ENCODE measurements around the gene GRB10. TPM values are rescaled to one million over a fixed set of nuclear protein-coding genes. Genes with fewer than 3 reads are reported as not detected.
A peak's percentile ranks its signal among the peaks of the same experiment; 100 is the strongest.

Gene GRB10
- total RNA-seq, 4 donors from 2014 or later, result 54.0 to 69.1 (median 61.6) TPM

DNA sequence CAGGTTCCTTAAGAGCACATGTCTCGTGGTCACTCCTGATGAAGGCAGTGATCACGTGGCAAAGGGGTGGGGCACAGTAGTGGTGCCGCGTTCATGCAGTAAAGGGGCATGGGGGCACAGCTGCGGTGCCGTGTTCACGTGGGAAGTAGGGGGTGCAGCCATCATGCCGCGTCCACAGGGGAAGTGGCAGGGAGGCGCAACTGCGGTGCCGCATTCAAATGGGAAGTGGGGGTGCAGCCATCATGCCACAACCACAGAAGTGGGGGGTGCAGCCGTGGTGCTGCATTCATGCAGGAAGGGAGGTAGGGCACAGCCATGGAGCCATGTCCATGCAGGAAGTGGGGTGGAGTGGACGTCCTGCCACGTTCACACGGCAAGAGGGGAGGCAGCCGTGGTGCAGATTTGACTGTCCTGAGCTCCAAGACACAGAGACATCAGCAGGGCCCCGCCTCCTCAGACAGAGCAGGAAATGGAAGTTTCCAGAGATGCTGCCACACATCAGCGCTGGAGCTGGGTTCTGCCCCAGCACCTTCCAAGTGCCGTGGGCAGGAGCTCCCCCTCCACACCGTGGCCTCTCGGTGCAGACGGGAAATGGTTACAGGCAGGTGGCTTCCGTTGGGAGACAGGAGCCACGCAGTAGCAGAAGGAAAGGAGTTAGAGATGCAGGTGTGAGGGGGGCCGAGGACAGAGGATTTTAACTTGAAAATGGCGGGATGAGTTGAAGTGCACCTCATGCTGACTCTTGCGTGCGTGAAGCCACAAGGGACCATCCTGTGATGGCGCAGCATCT lies 122.5 kb downstream of the GRB10 start:
- TF ChIP-seq POLR2A (IDR thresholded peaks at IDR 0.05; ENCODE audit: low read depth) (no peak), EP300 (IDR thresholded peaks at IDR 0.05) (no peak), POLR2AphosphoS5 (IDR thresholded peaks at IDR 0.05) (no peak)
- TF ChIP-seq, protein P1, sequence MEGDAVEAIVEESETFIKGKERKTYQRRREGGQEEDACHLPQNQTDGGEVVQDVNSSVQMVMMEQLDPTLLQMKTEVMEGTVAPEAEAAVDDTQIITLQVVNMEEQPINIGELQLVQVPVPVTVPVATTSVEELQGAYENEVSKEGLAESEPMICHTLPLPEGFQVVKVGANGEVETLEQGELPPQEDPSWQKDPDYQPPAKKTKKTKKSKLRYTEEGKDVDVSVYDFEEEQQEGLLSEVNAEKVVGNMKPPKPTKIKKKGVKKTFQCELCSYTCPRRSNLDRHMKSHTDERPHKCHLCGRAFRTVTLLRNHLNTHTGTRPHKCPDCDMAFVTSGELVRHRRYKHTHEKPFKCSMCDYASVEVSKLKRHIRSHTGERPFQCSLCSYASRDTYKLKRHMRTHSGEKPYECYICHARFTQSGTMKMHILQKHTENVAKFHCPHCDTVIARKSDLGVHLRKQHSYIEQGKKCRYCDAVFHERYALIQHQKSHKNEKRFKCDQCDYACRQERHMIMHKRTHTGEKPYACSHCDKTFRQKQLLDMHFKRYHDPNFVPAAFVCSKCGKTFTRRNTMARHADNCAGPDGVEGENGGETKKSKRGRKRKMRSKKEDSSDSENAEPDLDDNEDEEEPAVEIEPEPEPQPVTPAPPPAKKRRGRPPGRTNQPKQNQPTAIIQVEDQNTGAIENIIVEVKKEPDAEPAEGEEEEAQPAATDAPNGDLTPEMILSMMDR (IDR thresholded peaks at IDR 0.05), result no peak
- H3K9me3 ChIP-seq, result no peaks in the 10 kb centered on the region
- peaks cover 72 to 92% (median 83%) of the 10 kb centered on the region in 4 donors for H3K4me1 ChIP-seq
- DNase-seq (ENCODE audit: extremely low spot score), result no peak
- WGBS, result 89% methylated on average over 25 of the region's 30 CpGs
- no peaks in the 10 kb centered on the region for H3K27me3 ChIP-seq
- peaks cover 0 to 23% (median 13%) of the 10 kb centered on the region in 4 donors for H3K36me3 ChIP-seq
- no peak overlapping the region for H3K4me3 ChIP-seq
- intact Hi-C loops (cut with DNase I), result loop anchor here (10.0 kb wide), 1 partner anchor 655 kb away; the partner anchor contains the start of gene COBL
- H3K27ac ChIP-seq (replicated peaks in 1 of 4), result no peak overlapping the region

DNA sequence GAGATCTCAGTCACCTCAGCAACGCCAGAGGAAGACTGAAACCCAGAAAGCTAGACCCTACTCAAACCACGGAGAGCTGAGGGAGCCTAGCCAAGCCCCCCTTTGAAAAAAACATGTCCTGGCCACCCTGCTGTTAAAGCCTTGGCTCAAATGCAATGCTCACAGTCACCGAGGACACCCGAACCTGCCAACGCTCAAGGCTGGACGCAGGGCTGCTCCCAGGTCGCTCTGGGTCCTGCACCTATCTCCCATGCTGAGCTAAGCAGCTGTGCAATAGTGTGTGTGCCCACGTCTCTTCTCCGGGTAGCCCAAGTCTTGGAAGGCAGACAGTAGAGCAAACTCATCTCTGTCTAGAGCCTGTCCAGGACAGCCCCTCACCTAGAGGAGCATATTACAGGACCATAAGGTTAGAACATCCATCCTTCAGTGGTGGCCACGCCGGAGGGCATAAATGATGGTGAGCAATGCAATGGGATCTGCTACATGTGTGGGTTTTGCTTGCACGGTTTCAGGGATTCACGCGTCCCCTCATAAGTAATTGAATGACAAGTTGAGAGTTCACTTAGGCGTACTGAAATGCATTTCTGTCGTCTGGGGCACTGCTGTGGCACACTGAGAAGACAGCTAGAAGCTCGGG lies 123.2 kb downstream of the GRB10 start:
- H3K4me1 ChIP-seq, result peaks cover 72 to 92% (median 86%) of the 10 kb centered on the region in 4 donors
- no peak overlapping the region for H3K27ac ChIP-seq (replicated peaks in 1 of 4)
- no peak overlapping the region for H3K4me3 ChIP-seq
- H3K27me3 ChIP-seq, result no peaks in the 10 kb centered on the region
- no peaks in the 10 kb centered on the region for H3K9me3 ChIP-seq
- peaks cover 0 to 23% (median 13%) of the 10 kb centered on the region in 4 donors for H3K36me3 ChIP-seq
- intact Hi-C loops (cut with DNase I), result no loop called here
- DNase-seq (ENCODE audit: extremely low spot score), result no peak
- TF ChIP-seq POLR2A (IDR thresholded peaks at IDR 0.05; ENCODE audit: low read depth), result no peak
- no peak for TF ChIP-seq POLR2AphosphoS5 (IDR thresholded peaks at IDR 0.05)
- no peak for TF ChIP-seq EP300 (IDR thresholded peaks at IDR 0.05)
- TF ChIP-seq, protein P1 (IDR thresholded peaks at IDR 0.05), result no peak
- WGBS, result 97% methylated on average over 11 of the region's 17 CpGs

DNA sequence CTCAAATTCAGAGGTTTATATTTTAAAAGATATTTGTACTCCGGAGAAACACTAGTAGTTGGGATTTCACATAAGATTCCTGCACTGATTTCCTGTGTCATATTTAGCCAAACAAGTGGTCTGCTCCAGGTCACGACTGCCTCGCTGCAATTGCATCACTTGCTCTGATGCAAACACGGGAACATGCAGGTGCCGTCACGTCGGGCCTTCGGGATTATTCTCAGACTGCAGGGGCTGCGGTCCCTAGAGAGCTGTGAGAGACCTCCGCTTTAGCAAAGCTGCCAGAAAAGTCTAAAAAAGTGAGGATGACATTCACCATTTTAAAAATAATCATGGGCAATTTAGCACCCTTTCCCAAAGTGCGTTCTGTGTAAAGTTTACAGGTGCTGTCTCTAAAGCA lies 124.0 kb downstream of the GRB10 start:
- intact Hi-C loops (cut with DNase I), result no loop called here
- H3K4me1 ChIP-seq, result peaks cover 73 to 91% (median 86%) of the 10 kb centered on the region in 4 donors
- DNase-seq (ENCODE audit: extremely low spot score), result no peak

DNA sequence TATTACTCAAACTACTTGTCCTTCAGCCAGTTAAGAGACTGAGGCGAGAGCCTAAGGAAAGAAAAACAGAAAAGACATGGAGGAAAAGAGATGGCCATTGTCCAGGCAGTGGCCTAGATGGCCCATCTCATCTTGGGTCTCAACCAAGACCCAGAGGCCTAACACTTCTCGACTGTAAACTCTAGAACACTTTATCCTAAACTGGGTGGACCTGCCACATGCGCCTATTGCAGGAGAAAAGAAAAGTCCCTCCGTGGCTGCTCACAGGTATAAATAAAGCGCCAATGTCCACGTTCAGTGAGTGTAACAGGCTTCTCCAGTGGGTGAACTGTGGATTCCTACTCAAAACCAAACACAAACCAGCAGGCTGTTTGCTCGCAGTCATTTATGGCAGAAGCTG lies 124.8 kb downstream of the GRB10 start:
- intact Hi-C loops (cut with DNase I), result no loop called here
- WGBS, result 79% methylated on average over 7 of the region's 7 CpGs

More for the DNA sequence above, 124.0 kb downstream of the GRB10 start:
- H3K27ac ChIP-seq (replicated peaks in 1 of 4), result peak overlapping the region; percentile 80 to 86 (median 82)
- no peak overlapping the region for H3K4me3 ChIP-seq
- peaks cover 0 to 23% (median 12%) of the 10 kb centered on the region in 4 donors for H3K36me3 ChIP-seq
- WGBS, result 95% methylated on average over 11 of the region's 11 CpGs
- H3K27me3 ChIP-seq, result no peaks in the 10 kb centered on the region
- TF ChIP-seq POLR2AphosphoS5 (IDR thresholded peaks at IDR 0.05) (no peak), POLR2A (IDR thresholded peaks at IDR 0.05; ENCODE audit: low read depth) (no peak), EP300 (IDR thresholded peaks at IDR 0.05) (no peak)
- TF ChIP-seq, protein P1 (IDR thresholded peaks at IDR 0.05), result no peak
- no peaks in the 10 kb centered on the region for H3K9me3 ChIP-seq

More for the DNA sequence above, 124.8 kb downstream of the GRB10 start:
- Histone ChIP-seq H3K27ac (replicated peaks in 1 of 4) (peak overlapping the region; percentile 80 to 86 (median 82)), H3K4me1 (peaks cover 73 to 97% (median 89%) of the 10 kb centered on the region in 4 donors), H3K27me3 (no peaks in the 10 kb centered on the region), H3K9me3 (no peaks in the 10 kb centered on the region), H3K4me3 (peak overlapping the region in 1 of 4 donors; percentile 6), H3K36me3 (peaks cover 0 to 23% (median 9%) of the 10 kb centered on the region in 4 donors)
- no peak for DNase-seq (ENCODE audit: extremely low spot score)
- TF ChIP-seq EP300 (IDR thresholded peaks at IDR 0.05) (no peak), POLR2AphosphoS5 (IDR thresholded peaks at IDR 0.05) (no peak), POLR2A (IDR thresholded peaks at IDR 0.05; ENCODE audit: low read depth) (no peak)
- TF ChIP-seq, protein P1 (IDR thresholded peaks at IDR 0.05), result no peak
